ENCODE data around the gene ZNF446. TPM values are rescaled to one million over a fixed set of nuclear protein-coding genes. Genes with fewer than 3 reads are reported as not detected.
A peak's percentile ranks its signal among the peaks of the same experiment; 100 is the strongest.
"Not testable (repeated sequence)": the region's sequence is repeated elsewhere in the genome, so short reads cannot be mapped to it uniquely, and the experiment has no call there.

Gene ZNF446
- polyA plus RNA-seq (ENCODE audit: insufficient read length in 4 of 4): 10 to 100 TPM; 13.3 to 20.6 (median 13.8) TPM

DNA sequence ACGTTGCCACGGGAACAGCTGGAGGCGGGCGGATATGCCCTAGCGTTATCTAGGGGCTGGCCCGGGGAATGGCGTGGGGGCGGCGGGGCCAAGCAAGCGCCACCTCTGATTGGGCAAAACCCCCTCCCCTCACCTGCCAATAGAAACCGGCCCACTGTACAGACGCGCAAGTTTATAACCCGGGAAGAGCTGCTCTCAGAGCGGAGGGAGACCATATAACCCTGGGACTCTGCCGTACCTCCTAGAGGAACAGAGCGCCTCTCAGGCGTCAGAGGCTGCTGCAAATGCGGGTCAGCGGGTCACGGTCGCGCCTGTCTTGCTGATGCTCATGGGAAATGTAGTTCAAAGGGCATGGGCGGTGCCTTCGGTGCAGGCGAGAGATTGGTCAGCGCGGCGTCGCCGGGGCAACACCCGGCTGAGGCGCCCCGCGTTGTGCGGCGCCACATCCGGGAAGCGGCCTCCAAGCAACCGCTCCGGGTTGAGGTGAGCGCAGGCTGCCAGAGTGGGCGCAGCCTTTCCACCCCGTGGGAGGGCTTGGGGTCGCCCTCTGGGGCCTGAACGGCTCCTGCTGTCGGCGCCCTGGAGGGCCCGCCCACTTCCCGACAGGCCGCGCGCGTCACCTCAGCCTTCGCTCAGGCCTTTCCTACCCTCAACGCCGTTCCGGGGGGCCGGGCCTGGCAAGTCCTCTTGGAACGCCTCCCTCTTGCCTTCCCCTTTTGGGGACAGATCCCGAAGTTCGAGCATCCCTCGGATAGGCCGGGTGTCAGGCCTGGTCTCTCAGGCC lies at the start of gene ZNF446:
ZNF446 (plus strand) TSS at position 639 of the 784 bp plus-strand sequence. CDS start 867 bp downstream, outside the sequence.
- peak; percentile 93 to 95 (median 94) for DNase-seq (ENCODE audit: low read depth in 4 of 4, low spot score in 3 of 4)

DNA sequence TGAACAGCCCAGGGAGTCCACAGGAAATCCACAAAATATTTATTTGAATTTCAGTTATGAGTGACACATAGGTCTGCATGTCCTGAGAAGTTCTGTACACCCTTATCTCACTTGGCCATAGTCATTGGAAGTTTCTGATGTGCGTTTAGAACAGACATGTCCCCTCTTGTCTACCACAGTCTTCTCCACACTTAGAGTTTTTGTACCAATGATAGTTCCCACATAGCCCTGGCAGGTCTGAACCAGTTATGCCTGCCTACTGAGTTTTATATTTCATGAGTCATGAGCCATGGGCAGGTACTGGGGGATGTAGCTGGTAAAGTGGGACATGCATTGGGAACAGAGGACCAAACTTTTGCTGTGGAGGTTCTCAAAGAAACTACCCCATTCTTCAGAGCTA lies 47.5 kb upstream of the ZNF446 start:
- DNase-seq (ENCODE audit: low read depth in 4 of 4, low spot score in 3 of 4): no peak

DNA sequence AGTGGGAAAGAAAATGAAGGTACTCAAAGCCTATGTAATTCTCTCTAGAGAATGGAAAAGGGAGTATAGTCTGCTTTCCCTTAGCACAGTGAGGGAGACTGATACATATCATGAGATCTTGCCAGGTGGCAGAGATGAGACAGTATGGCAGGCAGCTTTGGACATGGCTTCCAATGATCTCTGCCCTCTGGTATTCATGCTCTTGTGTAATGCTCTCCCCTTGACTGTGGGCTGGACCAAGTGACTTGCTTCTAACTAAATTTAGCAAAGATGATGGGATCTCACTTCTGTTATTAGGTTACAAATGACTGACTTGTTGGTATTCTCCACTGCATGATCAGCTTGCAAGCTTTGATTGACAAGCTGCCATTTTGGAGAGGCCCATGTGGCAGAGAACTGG lies 46.4 kb upstream of the ZNF446 start:
- DNase-seq (ENCODE audit: low read depth in 4 of 4, low spot score in 3 of 4): no peak

DNA sequence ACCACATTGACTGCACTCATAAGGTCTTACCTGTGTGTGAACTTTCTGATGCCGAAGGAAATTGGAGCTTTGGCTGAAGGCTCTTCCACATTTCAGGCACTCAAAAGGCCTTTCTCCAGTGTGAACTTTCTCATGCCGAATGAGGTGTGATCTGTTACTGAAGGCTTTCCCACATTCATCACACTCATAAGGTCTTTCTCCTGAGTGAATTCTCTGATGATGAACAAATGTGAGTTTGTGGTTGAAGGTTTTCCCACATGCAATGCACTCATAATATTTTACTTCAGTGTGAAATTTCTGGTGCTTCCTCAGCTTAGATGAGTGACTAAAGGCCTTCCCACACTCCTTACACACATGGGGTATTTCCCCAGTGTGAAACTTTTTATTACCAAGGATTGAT lies 41.9 kb upstream of the ZNF446 start:
- DNase-seq (ENCODE audit: low read depth in 4 of 4, low spot score in 3 of 4): no peak

DNA sequence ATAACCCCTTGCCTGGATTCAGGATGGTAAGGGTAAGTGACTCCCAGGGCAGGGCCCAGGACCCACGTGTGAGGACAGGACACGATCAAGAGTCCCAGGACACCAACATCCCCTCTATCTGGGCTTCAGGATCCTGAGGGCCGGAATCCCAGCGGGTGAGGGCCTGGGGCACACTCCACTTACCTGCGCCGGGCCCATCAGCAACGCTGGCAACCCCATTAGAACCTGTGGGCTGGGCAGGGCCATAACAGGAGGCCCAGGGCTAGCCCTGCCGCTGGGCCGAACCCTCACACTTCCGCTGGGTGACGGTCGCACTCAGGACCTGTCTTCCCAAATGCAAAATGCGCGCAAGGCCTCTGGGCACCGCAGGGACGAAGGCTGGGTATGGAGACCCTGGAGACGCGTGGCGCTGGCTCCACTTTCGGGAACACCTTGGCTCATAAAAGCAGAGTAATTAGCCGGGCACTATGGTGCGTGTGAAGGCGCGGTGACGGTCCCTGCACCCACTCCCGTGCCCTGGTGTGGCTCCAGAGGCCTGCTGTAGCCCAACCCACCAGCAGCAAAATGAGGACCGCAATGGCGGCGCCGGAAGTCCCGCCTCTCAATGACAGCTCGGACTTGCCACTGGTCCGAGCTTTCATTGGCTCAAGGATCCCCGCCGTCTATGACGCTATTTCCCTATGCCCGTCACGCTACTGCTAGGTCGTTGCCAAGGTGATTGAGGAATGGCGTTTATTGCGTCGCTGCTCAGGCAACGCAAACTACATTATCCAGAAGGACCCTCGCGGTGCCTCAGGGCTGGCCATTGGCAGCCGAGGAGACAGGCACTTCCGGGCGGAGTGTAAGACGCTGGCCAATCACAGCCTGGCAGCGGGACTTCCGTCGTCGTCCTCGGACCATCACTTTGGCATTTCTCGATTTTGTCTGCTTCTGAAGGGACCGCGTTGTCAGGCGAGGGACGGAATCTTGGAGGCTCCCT lies 36.3 kb upstream of the ZNF446 start, which contains the start of gene ZNF132:
ZNF132 (minus strand) TSS at position 578 of the 979 bp plus-strand sequence; CDS start at position 246, 332 bp downstream.
- peak; percentile 98 to 99 (median 99) for DNase-seq (ENCODE audit: low read depth in 4 of 4, low spot score in 3 of 4)

DNA sequence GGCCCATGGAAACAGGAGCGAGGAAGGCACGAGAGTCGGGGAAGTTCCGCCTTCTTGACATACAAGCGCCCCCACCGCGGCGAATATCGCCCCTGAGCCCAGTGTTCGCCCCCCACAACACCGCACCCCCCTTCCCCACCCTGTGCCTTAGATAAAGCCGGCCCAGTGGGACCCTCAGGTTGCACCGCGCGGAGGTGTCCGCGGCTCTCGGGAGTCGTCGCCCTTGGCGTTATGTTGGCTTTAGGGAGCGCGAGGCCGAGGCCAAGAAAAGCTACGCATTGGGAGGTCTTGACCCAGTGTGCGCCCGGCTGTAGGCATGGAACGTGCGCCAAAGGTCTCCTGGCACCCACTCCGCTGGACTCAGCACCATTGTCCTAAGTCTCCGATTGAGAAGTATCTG lies 35.6 kb upstream of the ZNF446 start:
- DNase-seq (ENCODE audit: low read depth in 4 of 4, low spot score in 3 of 4): no peak

DNA sequence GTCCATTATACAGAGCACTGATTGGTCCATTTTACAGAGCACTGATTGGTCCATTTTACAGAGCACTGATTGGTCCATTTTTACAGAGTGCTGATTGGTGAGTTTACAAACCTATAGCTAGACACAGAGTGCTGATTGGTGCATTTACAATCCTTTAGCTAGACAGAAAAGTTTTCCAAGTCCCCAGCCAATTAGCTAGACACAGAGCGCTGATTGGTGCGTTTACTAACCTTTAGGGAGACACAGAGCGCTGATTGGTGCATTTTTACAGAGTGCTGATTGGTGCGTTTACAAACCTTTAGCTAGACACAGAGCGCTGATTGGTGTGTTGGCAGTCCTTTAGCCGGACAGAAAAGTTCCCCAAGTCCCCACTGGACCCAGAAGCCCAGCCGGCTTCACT lies 33.2 kb upstream of the ZNF446 start:
- not testable (repeated sequence) for DNase-seq (ENCODE audit: low read depth in 4 of 4, low spot score in 3 of 4)

DNA sequence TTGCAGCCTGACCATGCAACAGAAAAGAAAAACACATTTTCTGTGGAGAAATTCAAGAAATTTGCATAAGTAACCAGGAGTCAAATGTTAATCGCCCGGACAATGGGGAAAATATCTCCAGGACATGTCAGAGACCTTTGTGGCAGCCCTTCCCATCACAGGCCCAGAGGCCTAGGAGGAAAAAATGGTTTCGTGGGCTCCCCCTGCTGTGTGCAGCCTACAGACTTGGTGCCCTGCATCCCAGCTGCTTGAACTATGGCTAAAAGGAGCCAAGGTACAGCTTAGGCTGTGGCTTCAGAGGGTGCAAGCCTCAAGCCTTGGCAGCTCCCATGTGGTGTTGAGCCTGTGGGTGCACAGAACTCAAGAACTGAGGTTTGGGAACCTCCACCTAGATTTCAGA lies 27.3 kb upstream of the ZNF446 start:
- not testable (repeated sequence) for DNase-seq (ENCODE audit: low read depth in 4 of 4, low spot score in 3 of 4)

DNA sequence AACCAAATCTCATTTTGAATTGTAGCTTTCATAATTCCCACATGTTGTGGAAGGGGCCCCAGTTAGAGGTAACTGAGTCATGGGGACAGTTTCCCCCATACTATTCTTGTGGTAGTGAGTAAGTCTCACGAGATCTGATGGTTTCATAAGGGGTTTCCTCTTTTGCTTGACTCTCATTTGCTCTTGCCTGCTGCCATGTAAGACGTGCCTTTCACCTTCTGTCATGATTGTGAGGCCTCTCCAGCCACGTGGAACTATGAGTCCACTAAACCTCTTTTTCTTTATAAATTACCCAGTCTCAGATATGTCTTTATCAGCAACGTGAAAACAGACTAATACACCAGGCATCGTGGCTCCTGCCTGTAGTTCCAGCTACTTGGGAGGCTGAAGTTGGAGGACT lies 26.2 kb upstream of the ZNF446 start:
- not testable (repeated sequence) for DNase-seq (ENCODE audit: low read depth in 4 of 4, low spot score in 3 of 4)

DNA sequence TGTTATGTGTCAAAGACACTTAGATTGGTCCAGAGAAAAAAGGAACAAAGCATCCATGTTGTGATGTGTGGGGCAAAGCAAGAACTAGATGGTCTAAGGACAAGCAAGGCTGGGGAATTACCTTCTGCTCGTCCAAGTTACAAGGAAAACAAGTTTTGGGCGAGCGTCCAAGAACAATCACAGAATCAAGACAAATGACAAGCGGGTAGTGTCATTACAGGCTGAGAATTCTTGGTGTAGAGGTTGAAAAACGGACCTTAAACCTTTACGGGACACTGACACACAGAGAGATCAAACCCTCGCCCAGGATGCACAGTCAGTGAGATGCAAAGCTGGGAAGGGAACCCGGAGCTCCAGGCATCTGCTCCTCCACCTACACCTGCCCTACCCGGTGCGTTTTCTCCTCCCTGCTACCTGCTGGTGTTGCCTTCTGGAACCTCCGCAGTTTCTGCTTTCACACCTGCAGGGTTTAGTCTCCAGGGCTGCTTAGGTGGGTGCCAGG lies 25.2 kb upstream of the ZNF446 start:
- DNase-seq (ENCODE audit: low read depth in 4 of 4, low spot score in 3 of 4): no peak

DNA sequence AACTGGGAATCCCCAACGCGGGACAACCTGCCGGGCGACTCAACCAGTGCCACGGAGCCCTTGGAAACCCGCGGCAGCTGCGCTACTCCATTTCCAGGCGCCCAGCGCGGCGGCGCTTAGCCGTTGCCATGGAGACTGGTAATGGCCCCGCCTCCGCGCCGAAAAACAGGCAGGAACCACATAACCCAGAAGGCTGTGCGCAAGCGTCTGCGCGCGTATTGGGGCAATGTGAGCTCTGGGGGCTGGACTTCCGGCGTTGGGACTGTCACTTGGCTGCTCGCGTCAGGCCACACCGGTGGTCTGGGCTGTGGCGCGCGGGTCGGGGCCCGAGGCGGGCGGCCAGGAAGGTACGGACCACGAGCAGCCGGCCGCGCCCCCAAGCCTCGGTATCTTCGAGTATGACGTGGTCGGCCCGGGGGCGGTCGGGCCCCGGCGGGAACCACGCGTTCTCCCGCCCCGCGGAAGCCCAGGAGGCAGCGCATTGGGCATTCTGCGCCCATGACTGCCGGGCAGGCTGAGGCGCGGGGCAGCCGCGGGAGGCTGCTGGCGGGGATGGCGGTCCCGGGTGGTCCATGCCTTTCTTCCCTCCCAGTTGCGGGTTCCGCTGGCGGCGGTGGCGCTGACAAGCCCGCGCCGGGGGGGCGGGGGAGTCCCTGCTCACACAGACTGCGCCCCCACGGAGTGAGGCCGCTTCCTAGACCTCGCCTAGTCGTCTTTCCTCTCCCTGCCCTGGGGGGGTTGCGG lies 24.6 kb upstream of the ZNF446 start, which contains the start of gene ZNF324B:
ZNF324B (plus strand) TSS at position 265 of the 744 bp plus-strand sequence. CDS start 2,080 bp downstream, outside the sequence.
- DNase-seq (ENCODE audit: low read depth in 4 of 4, low spot score in 3 of 4): peak; percentile 87 to 94 (median 90)

DNA sequence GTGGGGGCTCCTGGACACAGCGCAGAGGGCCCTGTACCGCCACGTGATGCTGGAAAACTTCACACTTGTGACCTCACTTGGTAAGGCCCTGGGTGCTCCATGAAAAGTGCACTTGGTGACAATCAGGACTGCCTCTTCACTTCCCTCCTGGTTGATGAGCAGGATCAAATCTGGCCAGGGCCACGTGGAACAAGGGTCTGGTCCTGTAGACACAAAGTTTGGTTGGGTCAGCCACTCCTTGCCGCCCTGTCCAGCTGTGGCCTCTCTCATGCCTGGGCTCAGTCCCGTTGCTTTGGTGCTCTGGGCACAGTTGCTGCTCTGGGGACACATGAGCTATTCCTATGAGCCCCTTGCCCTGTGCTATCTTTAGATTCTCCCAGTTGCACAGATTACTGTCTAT lies 22.4 kb upstream of the ZNF446 start:
- no peak for DNase-seq (ENCODE audit: low read depth in 4 of 4, low spot score in 3 of 4)

DNA sequence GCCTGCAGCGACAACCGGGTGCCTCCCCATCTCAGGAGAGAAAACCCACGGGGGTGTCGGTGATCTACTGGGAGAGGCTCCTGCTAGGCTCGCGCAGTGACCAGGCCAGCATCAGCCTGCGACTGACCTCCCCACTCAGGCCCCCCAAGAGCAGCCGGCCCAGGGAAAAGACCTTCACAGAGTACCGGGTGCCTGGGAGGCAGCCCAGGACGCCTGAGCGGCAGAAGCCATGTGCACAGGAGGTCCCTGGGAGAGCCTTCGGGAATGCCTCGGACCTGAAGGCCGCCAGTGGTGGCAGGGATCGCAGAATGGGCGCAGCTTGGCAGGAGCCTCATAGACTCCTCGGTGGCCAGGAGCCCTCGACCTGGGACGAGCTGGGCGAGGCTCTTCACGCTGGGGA lies 20.8 kb upstream of the ZNF446 start:
- DNase-seq (ENCODE audit: low read depth in 4 of 4, low spot score in 3 of 4): no peak

DNA sequence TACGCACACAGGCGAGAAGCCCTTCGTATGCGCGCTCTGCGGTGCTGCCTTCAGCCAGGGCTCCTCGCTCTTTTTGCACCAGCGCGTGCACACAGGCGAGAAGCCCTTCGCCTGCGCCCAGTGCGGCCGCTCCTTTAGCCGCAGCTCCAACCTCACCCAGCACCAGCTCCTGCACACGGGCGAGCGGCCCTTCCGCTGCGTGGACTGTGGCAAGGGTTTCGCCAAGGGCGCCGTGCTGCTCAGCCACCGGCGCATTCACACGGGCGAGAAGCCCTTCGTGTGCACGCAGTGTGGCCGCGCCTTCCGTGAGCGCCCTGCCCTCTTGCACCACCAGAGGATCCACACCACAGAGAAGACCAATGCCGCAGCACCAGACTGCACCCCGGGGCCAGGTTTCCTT lies 20.0 kb upstream of the ZNF446 start:
- DNase-seq (ENCODE audit: low read depth in 4 of 4, low spot score in 3 of 4): no peak

DNA sequence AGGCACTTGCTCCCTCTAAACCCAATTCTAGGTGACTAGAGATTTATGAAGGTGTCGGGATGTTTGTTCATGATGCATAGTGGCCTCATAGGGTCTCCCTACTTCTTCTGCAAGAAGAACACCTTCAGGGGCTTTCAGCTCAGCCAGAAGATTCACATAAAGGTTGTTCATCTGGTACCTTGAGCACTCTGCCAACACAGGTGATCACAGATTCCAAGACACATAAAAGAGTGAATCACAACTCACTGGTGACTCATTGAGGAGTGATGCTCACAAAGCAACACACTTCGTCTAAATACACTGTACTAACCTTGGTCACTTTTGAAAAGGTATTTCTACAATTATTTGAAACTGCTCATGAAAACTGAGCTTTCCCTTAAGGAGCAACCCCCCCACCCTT lies 16.1 kb upstream of the ZNF446 start:
- no peak for DNase-seq (ENCODE audit: low read depth in 4 of 4, low spot score in 3 of 4)

DNA sequence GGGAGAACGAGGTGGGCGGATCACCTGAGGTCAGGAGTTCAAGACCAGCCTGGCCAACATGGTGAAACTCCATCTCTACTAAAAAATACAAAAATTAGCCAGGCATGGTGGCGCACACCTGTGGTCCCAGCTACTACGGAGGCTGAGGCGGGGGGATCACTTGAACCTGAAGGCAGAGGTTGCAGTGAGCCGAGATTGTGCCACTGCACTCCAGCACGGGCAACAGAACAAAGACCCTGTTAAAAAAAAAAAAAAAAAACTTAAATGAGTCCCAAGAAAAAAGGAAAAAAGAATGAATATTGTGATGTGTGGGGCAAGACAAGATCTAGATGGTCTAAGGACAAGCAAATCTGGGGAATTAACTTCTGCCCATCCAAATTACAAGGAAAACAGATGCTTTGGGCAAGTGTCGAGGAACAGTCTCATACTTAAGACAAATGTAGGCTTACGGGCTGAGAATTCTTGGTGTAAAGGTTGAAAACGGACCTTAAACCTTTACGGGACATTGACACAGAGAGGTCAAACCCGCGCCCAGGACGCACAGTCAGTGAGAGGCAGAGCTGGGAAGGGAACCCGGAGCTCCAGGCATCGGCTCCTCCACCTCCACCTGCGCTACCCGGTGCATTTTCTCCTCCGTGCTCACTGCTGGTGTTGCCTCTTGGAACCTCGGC lies 9.9 kb upstream of the ZNF446 start:
- no peak for DNase-seq (ENCODE audit: low read depth in 4 of 4, low spot score in 3 of 4)

DNA sequence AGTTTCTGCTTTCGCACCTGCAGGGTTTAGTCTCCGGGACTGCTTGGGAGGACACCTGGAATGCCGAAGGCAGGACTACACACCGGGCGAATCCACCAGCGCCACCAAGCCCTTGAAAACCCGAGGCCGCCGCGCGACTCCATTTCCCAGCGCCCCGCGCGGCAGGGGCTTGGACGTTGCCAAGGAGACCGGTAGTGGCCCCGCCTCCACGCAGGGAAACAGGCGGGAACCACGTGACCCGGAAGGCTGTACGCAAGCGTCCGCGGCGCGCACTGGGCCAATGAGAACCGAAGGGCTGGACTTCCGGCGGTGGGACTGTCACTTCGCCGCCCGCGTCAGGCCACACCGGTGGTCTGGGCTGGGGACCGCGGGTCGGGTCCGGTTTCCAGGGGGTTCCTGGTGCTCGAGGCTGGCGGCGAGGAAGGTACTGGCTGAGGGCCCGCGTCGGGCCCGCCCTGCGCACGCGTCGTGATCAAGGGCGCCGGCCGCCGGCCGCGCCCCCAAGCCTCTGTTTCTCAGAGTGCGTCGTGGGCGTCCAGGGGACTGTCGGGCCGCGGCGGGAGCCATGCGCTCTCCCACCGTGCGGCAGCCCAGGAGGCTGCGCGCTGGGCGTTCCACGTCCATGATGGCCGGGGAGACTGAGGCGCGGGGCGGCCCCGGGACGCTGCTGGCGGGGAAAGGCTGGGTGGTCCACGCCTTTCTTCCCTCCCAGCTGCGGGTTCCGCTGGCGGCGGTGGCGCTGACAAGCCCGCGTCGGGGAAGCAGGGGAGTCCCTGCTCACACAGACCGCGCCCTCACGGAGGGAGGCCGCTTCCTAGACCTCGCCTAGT lies 9.2 kb upstream of the ZNF446 start, which contains the start of gene ZNF324:
ZNF324 (plus strand) TSS at position 321 of the 830 bp plus-strand sequence. CDS start 2,106 bp downstream, outside the sequence.
- DNase-seq (ENCODE audit: low read depth in 4 of 4, low spot score in 3 of 4): peak; percentile 89 to 96 (median 92)

DNA sequence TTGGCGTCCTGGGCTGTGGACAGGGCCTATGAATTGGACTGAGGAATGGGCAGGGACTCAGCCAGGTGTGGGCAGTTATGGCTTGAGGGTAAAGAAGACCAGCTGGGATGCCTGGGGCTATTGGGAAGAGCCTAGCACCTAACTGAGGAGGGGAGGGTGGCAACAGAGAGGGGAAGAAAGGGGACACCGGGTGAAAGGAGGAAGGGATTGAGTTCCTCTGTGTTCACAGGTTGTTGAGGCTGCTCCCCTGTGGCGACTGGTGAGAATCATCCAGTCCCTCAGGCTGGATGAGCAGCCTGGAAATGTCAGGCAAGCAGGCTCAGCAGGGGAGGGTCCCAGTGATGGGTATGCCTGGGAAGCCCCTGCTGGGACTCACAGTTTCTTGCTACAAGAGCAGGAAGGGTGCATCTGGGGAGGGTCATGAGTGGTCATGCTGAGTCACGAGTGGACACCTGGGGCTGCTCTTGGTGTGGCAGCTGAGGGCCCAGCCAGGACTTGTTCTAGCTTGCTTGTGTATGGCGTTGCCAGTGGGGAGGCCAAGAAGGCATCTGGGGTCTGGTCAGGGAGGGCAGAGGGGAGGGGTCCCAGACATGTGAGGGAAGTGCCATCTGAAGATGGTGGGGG lies 7.8 kb upstream of the ZNF446 start:
- DNase-seq (ENCODE audit: low read depth in 4 of 4, low spot score in 3 of 4): no peak
